Lung (tissue), 12 donors: Measurements from ENCODE around the gene CD1C. TPM values are rescaled to one million over a fixed set of nuclear protein-coding genes. Genes with fewer than 3 reads are reported as not detected.
A peak's percentile ranks its signal among the peaks of the same experiment; 100 is the strongest.

Experiments
- ATAC-seq: fragments of 200-7000 bp; cut with Tn5 transposase; one replicate; pipeline ENCODE4 v1.9.1; 2020; ENCODE audit warnings: moderate number of reproducible peaks; ENCODE audit not compliant: insufficient read depth, low FRiP score
- DNase-seq, 3 donors: peaks; one replicate each; pipeline ENCODE4 v3.0.0-alpha.2; 2013 to 2017
- H3K27ac ChIP-seq, 2 donors: one replicate each; pipeline ENCODE4 v1.5.1; 2013; ENCODE audit warnings: mild to moderate bottlenecking in 2 of 2, moderate library complexity in 2 of 2, control low read depth in 1 of 2, inconsistent platforms in 1 of 2, low read depth in 1 of 2, low read length in 1 of 2
- H3K27me3 ChIP-seq, 3 donors: one replicate each; pipeline ENCODE4 v1.5.1; 2013; ENCODE audit warnings: low read length in 2 of 3; ENCODE audit not compliant: control insufficient read depth in 3 of 3, insufficient read depth in 3 of 3
- H3K36me3 ChIP-seq, 4 donors: one replicate each; pipeline ENCODE4 v1.5.1; 2013; ENCODE audit warnings: low read length in 4 of 4, mild to moderate bottlenecking in 1 of 4, moderate library complexity in 1 of 4; ENCODE audit not compliant: control insufficient read depth in 4 of 4, insufficient read depth in 4 of 4
- H3K4me1 ChIP-seq, 5 donors: one replicate each; pipeline ENCODE4 v1.5.1; 2013; ENCODE audit warnings: low read length in 5 of 5, mild to moderate bottlenecking in 2 of 5, moderate library complexity in 1 of 5; ENCODE audit not compliant: control insufficient read depth in 5 of 5, insufficient read depth in 5 of 5
- H3K4me3 ChIP-seq: one replicate; pipeline ENCODE4 v1.5.1; 2013; ENCODE audit warnings: mild to moderate bottlenecking, control low read depth, moderate library complexity
- H3K9ac ChIP-seq, 2 donors: one replicate each; pipeline ENCODE4 v1.5.1; 2013; ENCODE audit warnings: low read length in 2 of 2, control low read depth in 1 of 2; ENCODE audit not compliant: insufficient read depth in 1 of 2
- H3K9me3 ChIP-seq, 4 donors: one replicate each; pipeline ENCODE4 v1.5.1; 2013; ENCODE audit warnings: low read length in 3 of 4, mild to moderate bottlenecking in 1 of 4, moderate library complexity in 1 of 4; ENCODE audit not compliant: control insufficient read depth in 4 of 4, insufficient read depth in 3 of 4
- WGBS, 2 donors: extraction: QIAGEN DNeasy Blood & Tissue Kit; methylation state at CpG; one replicate each; pipeline ENCODE4 v1.1.7; 2013; 5-methylcytosine and 5-hydroxymethylcytosine counted together
- polyA plus RNA-seq, 2 donors: library from polyadenylated mRNA; stranded (reverse); fragments of 200-250 nt; gene quantifications; one replicate each; pipeline ENCODE4 v1.2.1, GENCODE V29; 2013
- total RNA-seq, 2 donors: library from RNA; depleted of rRNA in 1 of 2; stranded (reverse); fragments of >200 nt in 1 of 2; gene quantifications; one replicate each; pipeline ENCODE4 v1.2.1, GENCODE V29; 2014 to 2021
- TF ChIP-seq, protein P1 (sequence below): IDR thresholded peaks from 2 replicates; pipeline ENCODE4 v1.5.1; 2012; ENCODE audit warnings: mild to moderate bottlenecking; ENCODE audit errors: control extremely low read depth, extremely low read depth
- donor health status: control.
- donor health status: control.
- donor health status: Bipolar disorder and iron deficiency.
- donor health status: healthy.
- donor health status: DM: yes; HTN: yes; CAD: no.

The CD1C gene
- total and polyA plus RNA-seq, 4 donors, result 0.92 to 2.3 (median 1.8) TPM

DNA sequence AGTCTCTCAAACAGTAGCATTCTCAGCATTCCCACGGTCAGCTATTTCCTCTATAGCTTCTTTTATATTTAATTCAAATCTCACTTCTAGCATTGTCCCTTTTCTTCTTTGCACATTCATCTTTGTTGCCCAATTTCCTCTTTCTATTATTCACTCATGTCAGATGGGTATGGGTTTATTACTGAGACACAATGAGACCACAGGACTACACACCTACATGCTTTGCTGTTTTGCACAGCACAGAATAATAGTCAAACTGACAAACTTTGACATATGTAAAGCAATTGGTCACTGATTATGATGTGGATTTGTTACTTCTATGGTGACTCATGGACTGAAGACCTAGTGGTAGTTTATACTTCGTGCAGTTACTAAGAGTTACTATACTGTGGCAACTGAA lies 5.8 kb upstream of the CD1C start:
- no peak overlapping the region for H3K4me3 ChIP-seq
- 39 to 41% methylated on average over 2 of the region's 2 CpGs for WGBS, 2 donors
- TF ChIP-seq, protein P1, sequence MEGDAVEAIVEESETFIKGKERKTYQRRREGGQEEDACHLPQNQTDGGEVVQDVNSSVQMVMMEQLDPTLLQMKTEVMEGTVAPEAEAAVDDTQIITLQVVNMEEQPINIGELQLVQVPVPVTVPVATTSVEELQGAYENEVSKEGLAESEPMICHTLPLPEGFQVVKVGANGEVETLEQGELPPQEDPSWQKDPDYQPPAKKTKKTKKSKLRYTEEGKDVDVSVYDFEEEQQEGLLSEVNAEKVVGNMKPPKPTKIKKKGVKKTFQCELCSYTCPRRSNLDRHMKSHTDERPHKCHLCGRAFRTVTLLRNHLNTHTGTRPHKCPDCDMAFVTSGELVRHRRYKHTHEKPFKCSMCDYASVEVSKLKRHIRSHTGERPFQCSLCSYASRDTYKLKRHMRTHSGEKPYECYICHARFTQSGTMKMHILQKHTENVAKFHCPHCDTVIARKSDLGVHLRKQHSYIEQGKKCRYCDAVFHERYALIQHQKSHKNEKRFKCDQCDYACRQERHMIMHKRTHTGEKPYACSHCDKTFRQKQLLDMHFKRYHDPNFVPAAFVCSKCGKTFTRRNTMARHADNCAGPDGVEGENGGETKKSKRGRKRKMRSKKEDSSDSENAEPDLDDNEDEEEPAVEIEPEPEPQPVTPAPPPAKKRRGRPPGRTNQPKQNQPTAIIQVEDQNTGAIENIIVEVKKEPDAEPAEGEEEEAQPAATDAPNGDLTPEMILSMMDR, result no peak
- no peaks in the 10 kb centered on the region for H3K27me3 ChIP-seq
- no peak overlapping the region for H3K27ac ChIP-seq
- ATAC-seq (no peak), DNase-seq (no peak)
- H3K9ac ChIP-seq, result no peak overlapping the region
- peaks cover 0 to 10% (median 0%) of the 10 kb centered on the region in 4 donors for H3K9me3 ChIP-seq
- no peaks in the 10 kb centered on the region for H3K4me1 ChIP-seq
- no peaks in the 10 kb centered on the region for H3K36me3 ChIP-seq

DNA sequence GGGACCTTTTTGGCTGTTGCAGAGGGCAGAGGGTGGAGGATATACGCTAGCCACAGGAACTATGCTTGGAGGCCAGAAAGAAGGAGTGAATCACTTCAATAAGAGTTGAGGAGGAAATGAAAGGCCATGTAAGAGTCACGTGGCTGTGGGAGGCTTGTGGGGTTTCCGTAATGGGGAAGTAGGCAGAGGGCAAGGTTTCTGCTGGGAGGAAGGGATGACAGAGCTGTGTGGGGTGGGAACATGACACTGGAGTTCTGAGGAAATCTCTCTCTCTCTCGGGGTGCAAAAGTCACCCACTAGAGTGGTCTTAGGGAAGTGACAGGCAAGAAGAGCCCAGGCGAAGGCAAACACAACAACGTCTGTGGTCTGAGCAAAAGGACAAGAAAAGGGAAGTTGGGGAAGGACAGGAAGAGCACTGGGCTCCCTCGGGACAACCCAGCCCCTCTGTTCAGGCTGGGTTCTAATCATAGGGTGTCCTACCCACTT lies 3.9 kb upstream of the CD1C start:
- Histone ChIP-seq H3K27me3 (no peaks in the 10 kb centered on the region), H3K4me3 (no peak overlapping the region), H3K9ac (no peak overlapping the region), H3K36me3 (no peaks in the 10 kb centered on the region), H3K27ac (no peak overlapping the region), H3K4me1 (no peaks in the 10 kb centered on the region), H3K9me3 (peaks cover 0 to 3% (median 0%) of the 10 kb centered on the region in 4 donors)
- TF ChIP-seq, protein P1, result no peak
- DNase-seq (peak; percentile 9 to 25 (median 15)), ATAC-seq (peak; percentile 67)
- 17 to 35% methylated on average over 7 of the region's 7 CpGs for WGBS, 2 donors

DNA sequence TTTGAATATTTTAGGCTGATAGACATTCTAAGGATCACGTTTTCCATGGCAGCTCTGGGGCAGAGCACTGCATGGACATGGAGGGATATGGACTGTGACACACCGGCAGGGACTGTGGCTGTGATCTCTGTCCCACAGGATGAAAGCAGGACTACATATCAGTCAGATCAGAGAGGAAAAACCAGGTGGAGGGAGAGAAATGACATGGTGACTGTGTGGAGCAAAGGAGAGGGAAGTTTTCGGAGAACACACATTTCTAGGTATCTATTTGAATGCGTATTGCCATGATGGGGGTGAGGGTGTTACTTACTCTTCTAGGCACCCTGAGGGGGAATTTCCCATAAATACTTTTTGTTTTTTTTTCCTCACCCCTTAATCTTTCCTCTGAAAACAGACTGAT lies 3.2 kb upstream of the CD1C start:
- Histone ChIP-seq H3K27ac (peak overlapping the region in 1 of 2 donors; percentile 49), H3K4me3 (no peak overlapping the region), H3K9ac (no peak overlapping the region), H3K4me1 (no peaks in the 10 kb centered on the region), H3K27me3 (no peaks in the 10 kb centered on the region), H3K36me3 (no peaks in the 10 kb centered on the region), H3K9me3 (peaks cover 0 to 3% (median 0%) of the 10 kb centered on the region in 4 donors)
- WGBS, 2 donors, result 78 to 83% methylated on average over 4 of the region's 4 CpGs
- no peak for ATAC-seq
- DNase-seq, result no peak
- TF ChIP-seq, protein P1, result no peak

DNA sequence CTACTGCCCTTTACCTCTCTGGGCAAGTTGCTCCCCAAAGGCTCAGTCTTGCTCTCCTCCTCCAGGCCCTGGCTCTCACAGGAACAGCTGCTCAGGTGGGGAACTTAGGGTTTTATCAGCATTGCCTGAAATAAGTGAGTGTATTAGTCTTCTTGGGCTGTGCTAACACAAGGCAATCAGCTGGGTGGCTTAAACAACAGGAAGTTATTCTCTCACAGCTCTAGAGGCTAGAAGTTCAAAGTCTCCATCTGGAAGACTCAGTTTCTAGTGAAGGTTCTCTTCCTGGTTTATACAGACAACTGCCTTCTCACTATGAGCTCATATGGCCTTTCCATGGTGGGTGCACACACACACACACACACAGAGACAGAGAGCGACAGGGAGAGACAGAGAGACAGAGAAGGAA lies 2.8 kb upstream of the CD1C start:
- Histone ChIP-seq H3K9ac (no peak overlapping the region), H3K27ac (no peak overlapping the region), H3K27me3 (no peaks in the 10 kb centered on the region), H3K4me3 (no peak overlapping the region), H3K4me1 (no peaks in the 10 kb centered on the region), H3K9me3 (peaks cover 0 to 3% (median 0%) of the 10 kb centered on the region in 4 donors), H3K36me3 (no peaks in the 10 kb centered on the region)
- DNase-seq (no peak), ATAC-seq (no peak)
- TF ChIP-seq, protein P1, result no peak
- 83 to 93% methylated on average over 1 of the region's 1 CpG for WGBS, 2 donors
